ENCODE results near the gene CTSW. TPM values are rescaled to one million over a fixed set of nuclear protein-coding genes. Genes with fewer than 3 reads are reported as not detected.

CTSW gene
- total RNA-seq, 1 donor from 2014 or later, result not detected

GRCh38 chr11:65925397-65925796 is 45.8 kb downstream of the CTSW start:
- no peak for DNase-seq (ENCODE audit: low spot score, unreplicated experiment)
- H3K4me3 Mint-ChIP-seq (ENCODE audit: low read depth), result no peak overlapping the region
- TF ChIP-seq, protein P1, sequence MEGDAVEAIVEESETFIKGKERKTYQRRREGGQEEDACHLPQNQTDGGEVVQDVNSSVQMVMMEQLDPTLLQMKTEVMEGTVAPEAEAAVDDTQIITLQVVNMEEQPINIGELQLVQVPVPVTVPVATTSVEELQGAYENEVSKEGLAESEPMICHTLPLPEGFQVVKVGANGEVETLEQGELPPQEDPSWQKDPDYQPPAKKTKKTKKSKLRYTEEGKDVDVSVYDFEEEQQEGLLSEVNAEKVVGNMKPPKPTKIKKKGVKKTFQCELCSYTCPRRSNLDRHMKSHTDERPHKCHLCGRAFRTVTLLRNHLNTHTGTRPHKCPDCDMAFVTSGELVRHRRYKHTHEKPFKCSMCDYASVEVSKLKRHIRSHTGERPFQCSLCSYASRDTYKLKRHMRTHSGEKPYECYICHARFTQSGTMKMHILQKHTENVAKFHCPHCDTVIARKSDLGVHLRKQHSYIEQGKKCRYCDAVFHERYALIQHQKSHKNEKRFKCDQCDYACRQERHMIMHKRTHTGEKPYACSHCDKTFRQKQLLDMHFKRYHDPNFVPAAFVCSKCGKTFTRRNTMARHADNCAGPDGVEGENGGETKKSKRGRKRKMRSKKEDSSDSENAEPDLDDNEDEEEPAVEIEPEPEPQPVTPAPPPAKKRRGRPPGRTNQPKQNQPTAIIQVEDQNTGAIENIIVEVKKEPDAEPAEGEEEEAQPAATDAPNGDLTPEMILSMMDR (IDR thresholded peaks at IDR 0.05; ENCODE audit: unreplicated experiment), result no peak
- no peaks in the 10 kb centered on the region for H3K4me1 Mint-ChIP-seq (ENCODE audit: low read depth)
- H3K9me3 Mint-ChIP-seq (ENCODE audit: low read depth), result no peaks in the 10 kb centered on the region
- no peaks in the 10 kb centered on the region for H3K27me3 Mint-ChIP-seq
- peaks cover 5% of the 10 kb centered on the region for H3K36me3 Mint-ChIP-seq (ENCODE audit: insufficient read depth)
- no peak overlapping the region for H3K27ac Mint-ChIP-seq

GRCh38 chr11:65927904-65928397 is 48.3 kb downstream of the CTSW start:
- TF ChIP-seq, protein P1 (IDR thresholded peaks at IDR 0.05; ENCODE audit: unreplicated experiment), result no peak
- H3K4me1 Mint-ChIP-seq (ENCODE audit: low read depth), result no peaks in the 10 kb centered on the region

DNA sequence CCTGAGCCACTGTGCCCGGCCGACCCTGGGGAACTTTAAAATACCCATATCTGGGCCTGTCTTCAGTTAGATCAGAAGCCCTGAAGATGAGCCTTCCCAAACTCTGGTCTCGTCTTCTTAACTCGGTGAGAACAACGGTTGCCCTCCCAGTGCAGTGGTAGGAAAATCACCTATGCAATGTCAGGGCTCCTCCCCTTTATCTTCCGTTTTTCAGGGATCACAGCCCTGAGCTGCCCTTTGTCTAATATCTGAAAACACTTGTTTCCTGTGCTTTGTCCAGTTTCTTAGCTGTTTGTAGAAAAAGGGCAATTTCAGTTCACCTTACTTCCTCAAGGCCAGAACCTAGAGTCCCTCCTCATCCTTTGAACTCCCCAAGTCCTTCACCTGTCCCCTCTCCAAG is 49.0 kb downstream of the CTSW start:
- Mint-ChIP-seq H3K4me3 (ENCODE audit: low read depth) (no peak overlapping the region), H3K36me3 (ENCODE audit: insufficient read depth) (no peaks in the 10 kb centered on the region), H3K27ac (no peak overlapping the region), H3K4me1 (ENCODE audit: low read depth) (no peaks in the 10 kb centered on the region), H3K27me3 (no peaks in the 10 kb centered on the region), H3K9me3 (ENCODE audit: low read depth) (no peaks in the 10 kb centered on the region)
- no peak for DNase-seq (ENCODE audit: low spot score, unreplicated experiment)
- TF ChIP-seq, protein P1 (IDR thresholded peaks at IDR 0.05; ENCODE audit: unreplicated experiment), result no peak

More at GRCh38 chr11:65927904-65928397, 48.3 kb downstream of the CTSW start:
- peaks cover 2% of the 10 kb centered on the region for H3K36me3 Mint-ChIP-seq (ENCODE audit: insufficient read depth)
- no peak for DNase-seq (ENCODE audit: low spot score, unreplicated experiment)
- H3K4me3 Mint-ChIP-seq (ENCODE audit: low read depth), result no peak overlapping the region
- H3K27ac Mint-ChIP-seq, result no peak overlapping the region
- no peaks in the 10 kb centered on the region for H3K27me3 Mint-ChIP-seq
- no peaks in the 10 kb centered on the region for H3K9me3 Mint-ChIP-seq (ENCODE audit: low read depth)

GRCh38 chr11:65931773-65932557 is 52.3 kb downstream of the CTSW start:
- no peaks in the 10 kb centered on the region for H3K4me1 Mint-ChIP-seq (ENCODE audit: low read depth)
- H3K4me3 Mint-ChIP-seq (ENCODE audit: low read depth), result no peak overlapping the region
- H3K9me3 Mint-ChIP-seq (ENCODE audit: low read depth), result no peaks in the 10 kb centered on the region
- H3K27me3 Mint-ChIP-seq, result no peaks in the 10 kb centered on the region
- H3K27ac Mint-ChIP-seq, result no peak overlapping the region
- TF ChIP-seq, protein P1 (IDR thresholded peaks at IDR 0.05; ENCODE audit: unreplicated experiment), result no peak
- no peaks in the 10 kb centered on the region for H3K36me3 Mint-ChIP-seq (ENCODE audit: insufficient read depth)
- no peak for DNase-seq (ENCODE audit: low spot score, unreplicated experiment)

DNA sequence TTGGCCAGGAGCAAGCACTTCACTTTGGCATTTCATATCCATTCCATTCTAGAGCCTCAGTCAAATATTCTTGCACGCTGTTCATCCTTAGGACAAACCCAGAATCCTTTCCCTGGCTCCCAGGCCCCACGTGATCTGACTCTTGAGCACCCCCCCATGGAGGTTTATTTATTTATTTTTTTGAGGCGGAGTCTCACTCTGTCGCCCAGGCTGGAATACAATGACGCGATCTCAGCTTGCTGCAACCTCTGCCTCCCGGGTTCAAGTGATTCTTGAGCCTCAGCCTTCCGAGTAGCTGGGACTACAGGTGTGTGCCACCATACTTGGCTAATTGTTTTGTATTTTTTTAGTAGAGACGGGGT is 52.9 kb downstream of the CTSW start:
- Mint-ChIP-seq H3K27me3 (peaks cover 4% of the 10 kb centered on the region), H3K4me1 (ENCODE audit: low read depth) (no peaks in the 10 kb centered on the region), H3K4me3 (ENCODE audit: low read depth) (no peak overlapping the region)

More for the DNA sequence above, 52.9 kb downstream of the CTSW start:
- Mint-ChIP-seq H3K9me3 (ENCODE audit: low read depth) (no peaks in the 10 kb centered on the region), H3K27ac (no peak overlapping the region), H3K36me3 (ENCODE audit: insufficient read depth) (no peaks in the 10 kb centered on the region)
- DNase-seq (ENCODE audit: low spot score, unreplicated experiment), result no peak
- TF ChIP-seq, protein P1 (IDR thresholded peaks at IDR 0.05; ENCODE audit: unreplicated experiment), result no peak

Other genes with a start within 250 kb of the CTSW start
- 19.5 and 20.2 TPM in 2 replicates for gene SIPA1, start 241.7 kb upstream of the CTSW start, total RNA-seq
- gene RELA, start 216.9 kb upstream of the CTSW start, total RNA-seq, result 54.2 and 54.5 TPM in 2 replicates
- gene KAT5, start 167.6 kb upstream of the CTSW start, total RNA-seq, result 65.8 and 73.1 TPM in 2 replicates
- gene RNASEH2C, start 159.0 kb upstream of the CTSW start, total RNA-seq, result 38.5 and 44.0 TPM in 2 replicates
- gene AP5B1, start 98.9 kb upstream of the CTSW start, total RNA-seq, result 18.4 and 19.3 TPM in 2 replicates
- 12.4 and 12.7 TPM in 2 replicates for gene OVOL1, start 92.8 kb upstream of the CTSW start, total RNA-seq
- 3.6 and 4.6 TPM in 2 replicates for gene SNX32, start 45.9 kb upstream of the CTSW start, total RNA-seq
- gene CFL1, start 21.7 kb upstream of the CTSW start, total RNA-seq, result 864 and 890 TPM in 2 replicates
- gene MUS81, start 19.4 kb upstream of the CTSW start, total RNA-seq, result 55.5 and 60.5 TPM in 2 replicates
- 84.9 and 90.5 TPM in 2 replicates for gene EFEMP2, start 7.0 kb upstream of the CTSW start, total RNA-seq
- gene FIBP, start 8.6 kb downstream of the CTSW start, total RNA-seq, result 67.7 and 77.8 TPM in 2 replicates
- gene CCDC85B, start 10.8 kb downstream of the CTSW start, total RNA-seq, result 7.4 and 7.9 TPM in 2 replicates
- gene FOSL1, start 20.6 kb downstream of the CTSW start, total RNA-seq, result 1.7 and 2.6 TPM in 2 replicates
- gene C11orf68, start 39.2 kb downstream of the CTSW start, total RNA-seq, result 23.9 and 28.6 TPM in 2 replicates
- gene DRAP1, start 39.6 kb downstream of the CTSW start, total RNA-seq, result 61.5 and 65.8 TPM in 2 replicates
- gene TSGA10IP, start 65.6 kb downstream of the CTSW start, total RNA-seq, result not detected in 2 replicates
- gene SART1, start 81.9 kb downstream of the CTSW start, total RNA-seq, result 51.2 and 53.1 TPM in 2 replicates
- gene EIF1AD, start 122.3 kb downstream of the CTSW start, total RNA-seq, result 40.1 and 42.6 TPM in 2 replicates
- 200 and 222 TPM in 2 replicates for gene BANF1, start 122.7 kb downstream of the CTSW start, total RNA-seq
- not detected in 2 replicates for gene CST6, start 132.2 kb downstream of the CTSW start, total RNA-seq
- not detected in 2 replicates for gene CATSPER1, start 146.6 kb downstream of the CTSW start, total RNA-seq
- 3.9 and 4.8 TPM in 2 replicates for gene GAL3ST3, start 169.3 kb downstream of the CTSW start, total RNA-seq
- gene SF3B2, start 172.5 kb downstream of the CTSW start, total RNA-seq, result 211 and 216 TPM in 2 replicates
- gene PACS1, start 190.4 kb downstream of the CTSW start, total RNA-seq, result 68.3 and 72.3 TPM in 2 replicates